WTC11 (cell line): ENCODE data around the gene CNOT6L. TPM values are rescaled to one million over a fixed set of nuclear protein-coding genes. Genes with fewer than 3 reads are reported as not detected.

Source experiments
- ATAC-seq: fragments of 200-7000 bp; cut with Tn5 transposase; 2 replicates; pipeline ENCODE4 v1.10.0; 2021; ENCODE audit warnings: mild to moderate bottlenecking, moderate library complexity
- CTCF ChIA-PET: fragments of 300-600 bp; sonication (Branson Sonifier 250); formaldehyde crosslinking; loops from one replicate; lab custom pipeline; 2021; ENCODE audit warnings: antibody characterized with exemption; lab: Charles Lee
- POLR2A ChIA-PET: fragments of 350-600 bp; sonication (Branson Sonifier 250); formaldehyde crosslinking; loops from one replicate; lab custom pipeline; 2021; ENCODE audit warnings: antibody characterized with exemption; lab: Charles Lee
- DNase-seq: peaks from one replicate; pipeline ENCODE4 v3.0.0; 2021; ENCODE audit warnings: low spot score
- H3K27ac Mint-ChIP-seq: 2 replicates; pipeline ENCODE4 v1.8.0; 2021; ENCODE audit warnings: mixed read lengths
- H3K27me3 Mint-ChIP-seq: 2 replicates; pipeline ENCODE4 v1.8.0; 2021; ENCODE audit warnings: low read depth, mild to moderate bottlenecking, moderate library complexity, mixed read lengths
- H3K36me3 Mint-ChIP-seq: 2 replicates; pipeline ENCODE4 v1.8.0; 2021; ENCODE audit warnings: mixed read lengths
- H3K4me1 Mint-ChIP-seq: 2 replicates; pipeline ENCODE4 v1.8.0; 2022; ENCODE audit warnings: mixed read lengths
- H3K4me3 Mint-ChIP-seq: 2 replicates; pipeline ENCODE4 v1.8.0; 2021; ENCODE audit warnings: mild to moderate bottlenecking, moderate library complexity, mixed read lengths
- H3K9me3 Mint-ChIP-seq: 2 replicates; pipeline ENCODE4 v1.8.0; 2021; ENCODE audit warnings: mixed read lengths
- CDX4 ChIP-seq: fragments of 250-450 bp; sonication (Bioruptor Pico); IDR thresholded peaks from 2 replicates; pipeline ENCODE4 v1.9.0; 2021; ENCODE audit warnings: moderate library complexity, mild to moderate bottlenecking, inconsistent platforms, borderline replicate concordance
- ELF4 ChIP-seq: sonication (generic); formaldehyde crosslinking; IDR thresholded peaks from 2 replicates; pipeline ENCODE4 v1.8.1; 2022; ENCODE audit warnings: low read depth, mild to moderate bottlenecking, moderate library complexity, missing genetic modification reagents
- ESRRA ChIP-seq: sonication (generic); formaldehyde crosslinking; IDR thresholded peaks from 2 replicates; pipeline ENCODE4 v1.8.1; 2022; ENCODE audit warnings: mild to moderate bottlenecking, missing genetic modification reagents, borderline replicate concordance
- FOXP4 ChIP-seq: sonication (generic); formaldehyde crosslinking; IDR thresholded peaks from 2 replicates; pipeline ENCODE4 v1.8.0; 2022; ENCODE audit warnings: mild to moderate bottlenecking, missing genetic modification reagents
- GABPB1 ChIP-seq: sonication (generic); formaldehyde crosslinking; IDR thresholded peaks from 2 replicates; pipeline ENCODE4 v1.8.1; 2023; ENCODE audit warnings: mild to moderate bottlenecking, missing genetic modification reagents
- GTF2I ChIP-seq: fragments of 250-450 bp; sonication (Bioruptor Pico); conservative IDR thresholded peaks from 2 replicates; pipeline ENCODE4 v1.4.0; 2021; ENCODE audit warnings: mild to moderate bottlenecking
- HMGXB4 ChIP-seq: sonication (generic); formaldehyde crosslinking; IDR thresholded peaks from 2 replicates; pipeline ENCODE4 v1.8.1; 2023; ENCODE audit warnings: mild to moderate bottlenecking, moderate library complexity, missing genetic modification reagents
- JUN ChIP-seq: sonication (generic); formaldehyde crosslinking; IDR thresholded peaks from 2 replicates; pipeline ENCODE4 v1.8.0; 2023; ENCODE audit warnings: mild to moderate bottlenecking, missing genetic modification reagents
- NFE2L1 ChIP-seq: sonication (generic); formaldehyde crosslinking; IDR thresholded peaks from 2 replicates; pipeline ENCODE4 v1.8.1; 2023; ENCODE audit warnings: missing genetic modification reagents
- PRRX2 ChIP-seq: fragments of 250-450 bp; sonication (Bioruptor Pico); IDR thresholded peaks from 2 replicates; pipeline ENCODE4 v1.8.0; 2021; ENCODE audit warnings: mild to moderate bottlenecking
- RORB ChIP-seq: fragments of 250-450 bp; sonication (Bioruptor Pico); IDR thresholded peaks from 2 replicates; pipeline ENCODE4 v1.9.0; 2021; ENCODE audit warnings: mild to moderate bottlenecking
- SP1 ChIP-seq: sonication (generic); formaldehyde crosslinking; conservative IDR thresholded peaks from 2 replicates; pipeline ENCODE4 v1.8.1; 2022; ENCODE audit warnings: missing genetic modification reagents
- total RNA-seq: library from RNA; stranded (reverse); gene quantifications from 3 replicates; pipeline ENCODE4 v1.2.3, GENCODE V29; 2021
- TF ChIP-seq, protein P1 (sequence below): sonication (generic); formaldehyde crosslinking; IDR thresholded peaks from 2 replicates; pipeline ENCODE4 v1.8.1; 2022; ENCODE audit warnings: mild to moderate bottlenecking, moderate library complexity, missing genetic modification reagents
- TF ChIP-seq, protein P2 (sequence below): fragments of 250-450 bp; sonication (Bioruptor Pico); IDR thresholded peaks from 2 replicates; pipeline ENCODE4 v1.8.0; 2021; ENCODE audit warnings: mild to moderate bottlenecking
- TF ChIP-seq, protein P3 (sequence below): sonication (generic); formaldehyde crosslinking; IDR thresholded peaks from 2 replicates; pipeline ENCODE4 v1.8.0; 2022; ENCODE audit warnings: mild to moderate bottlenecking, missing genetic modification reagents
- TF ChIP-seq, protein P4 (sequence below): sonication (generic); formaldehyde crosslinking; conservative IDR thresholded peaks from 2 replicates; pipeline ENCODE4 v1.8.1; 2023; ENCODE audit warnings: mild to moderate bottlenecking, low read depth, missing genetic modification reagents, moderate library complexity
- TF ChIP-seq, protein P5 (sequence below): fragments of 200-600 bp; IDR thresholded peaks from 2 replicates; pipeline ENCODE4 v1.8.0; 2022; ENCODE audit warnings: antibody characterized with exemption

CNOT6L gene
- total RNA-seq, 1 experiment from 2014 or later, result 21.6 TPM

DNA sequence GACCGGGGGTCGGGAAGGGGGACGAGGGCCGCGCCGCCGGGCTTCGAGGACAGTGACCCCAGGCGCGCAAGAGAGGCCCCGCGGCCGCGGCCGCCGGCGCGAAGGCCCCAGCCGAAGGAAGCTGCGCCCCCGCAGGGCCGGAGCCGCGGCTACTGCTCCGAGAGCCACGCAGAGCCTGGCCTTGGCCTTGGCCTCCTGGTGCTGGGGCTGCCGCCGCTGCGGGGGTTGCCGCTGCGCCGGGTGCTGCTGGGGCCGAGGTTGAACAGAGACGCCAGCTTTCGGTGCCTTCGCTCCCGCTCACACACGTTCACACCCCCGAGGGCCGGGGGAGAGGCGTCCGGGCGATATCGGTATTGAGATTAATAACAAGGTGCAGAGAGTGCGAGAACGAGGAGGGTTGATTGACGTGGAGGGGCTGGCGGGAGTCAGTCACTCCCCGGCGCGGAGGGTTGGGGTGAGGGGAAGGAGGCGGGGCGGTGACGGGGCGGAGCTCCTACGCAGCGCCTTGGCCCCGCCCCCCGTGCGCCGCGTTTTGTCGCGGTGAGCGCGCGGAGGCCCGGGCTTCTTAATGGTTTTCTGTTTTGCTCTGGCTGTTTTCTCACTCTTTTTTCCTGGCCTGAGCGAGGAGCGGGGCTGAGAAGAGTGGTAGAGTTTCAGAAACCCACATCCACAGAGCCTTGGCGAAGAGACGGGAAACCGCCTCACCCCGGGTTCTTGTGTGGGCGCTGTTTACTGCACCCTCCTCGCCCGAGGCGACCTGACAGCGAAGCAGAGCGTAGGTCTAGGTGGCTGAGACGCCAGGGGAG is 878 bp upstream of the CNOT6L start (continued):
- TF ChIP-seq, protein P1, sequence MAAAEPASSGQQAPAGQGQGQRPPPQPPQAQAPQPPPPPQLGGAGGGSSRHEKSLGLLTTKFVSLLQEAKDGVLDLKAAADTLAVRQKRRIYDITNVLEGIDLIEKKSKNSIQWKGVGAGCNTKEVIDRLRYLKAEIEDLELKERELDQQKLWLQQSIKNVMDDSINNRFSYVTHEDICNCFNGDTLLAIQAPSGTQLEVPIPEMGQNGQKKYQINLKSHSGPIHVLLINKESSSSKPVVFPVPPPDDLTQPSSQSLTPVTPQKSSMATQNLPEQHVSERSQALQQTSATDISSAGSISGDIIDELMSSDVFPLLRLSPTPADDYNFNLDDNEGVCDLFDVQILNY (CRISPR knock-in tag), result no peak
- TF ChIP-seq ESRRA (CRISPR knock-in tag) (0 out of 2 replicates have a peak, but pooled peaks have one; percentile 22), PRRX2 (CRISPR knock-in tag) (no peak), GABPB1 (peak; percentile 59), RORB (CRISPR knock-in tag) (no peak), ELF4 (CRISPR knock-in tag) (no peak), CDX4 (CRISPR knock-in tag) (no peak), HMGXB4 (CRISPR knock-in tag) (peak; percentile 92), JUN (no peak), NFE2L1 (no peak), SP1 (CRISPR knock-in tag) (peak; percentile 90)
- TF ChIP-seq, protein P2, sequence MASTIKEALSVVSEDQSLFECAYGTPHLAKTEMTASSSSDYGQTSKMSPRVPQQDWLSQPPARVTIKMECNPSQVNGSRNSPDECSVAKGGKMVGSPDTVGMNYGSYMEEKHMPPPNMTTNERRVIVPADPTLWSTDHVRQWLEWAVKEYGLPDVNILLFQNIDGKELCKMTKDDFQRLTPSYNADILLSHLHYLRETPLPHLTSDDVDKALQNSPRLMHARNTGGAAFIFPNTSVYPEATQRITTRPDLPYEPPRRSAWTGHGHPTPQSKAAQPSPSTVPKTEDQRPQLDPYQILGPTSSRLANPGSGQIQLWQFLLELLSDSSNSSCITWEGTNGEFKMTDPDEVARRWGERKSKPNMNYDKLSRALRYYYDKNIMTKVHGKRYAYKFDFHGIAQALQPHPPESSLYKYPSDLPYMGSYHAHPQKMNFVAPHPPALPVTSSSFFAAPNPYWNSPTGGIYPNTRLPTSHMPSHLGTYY (CRISPR knock-in tag), result no peak
- TF ChIP-seq, protein P3, sequence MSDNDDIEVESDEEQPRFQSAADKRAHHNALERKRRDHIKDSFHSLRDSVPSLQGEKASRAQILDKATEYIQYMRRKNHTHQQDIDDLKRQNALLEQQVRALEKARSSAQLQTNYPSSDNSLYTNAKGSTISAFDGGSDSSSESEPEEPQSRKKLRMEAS, result 0 out of 2 replicates have a peak, but pooled peaks have one; percentile 20
- TF ChIP-seq, protein P4, sequence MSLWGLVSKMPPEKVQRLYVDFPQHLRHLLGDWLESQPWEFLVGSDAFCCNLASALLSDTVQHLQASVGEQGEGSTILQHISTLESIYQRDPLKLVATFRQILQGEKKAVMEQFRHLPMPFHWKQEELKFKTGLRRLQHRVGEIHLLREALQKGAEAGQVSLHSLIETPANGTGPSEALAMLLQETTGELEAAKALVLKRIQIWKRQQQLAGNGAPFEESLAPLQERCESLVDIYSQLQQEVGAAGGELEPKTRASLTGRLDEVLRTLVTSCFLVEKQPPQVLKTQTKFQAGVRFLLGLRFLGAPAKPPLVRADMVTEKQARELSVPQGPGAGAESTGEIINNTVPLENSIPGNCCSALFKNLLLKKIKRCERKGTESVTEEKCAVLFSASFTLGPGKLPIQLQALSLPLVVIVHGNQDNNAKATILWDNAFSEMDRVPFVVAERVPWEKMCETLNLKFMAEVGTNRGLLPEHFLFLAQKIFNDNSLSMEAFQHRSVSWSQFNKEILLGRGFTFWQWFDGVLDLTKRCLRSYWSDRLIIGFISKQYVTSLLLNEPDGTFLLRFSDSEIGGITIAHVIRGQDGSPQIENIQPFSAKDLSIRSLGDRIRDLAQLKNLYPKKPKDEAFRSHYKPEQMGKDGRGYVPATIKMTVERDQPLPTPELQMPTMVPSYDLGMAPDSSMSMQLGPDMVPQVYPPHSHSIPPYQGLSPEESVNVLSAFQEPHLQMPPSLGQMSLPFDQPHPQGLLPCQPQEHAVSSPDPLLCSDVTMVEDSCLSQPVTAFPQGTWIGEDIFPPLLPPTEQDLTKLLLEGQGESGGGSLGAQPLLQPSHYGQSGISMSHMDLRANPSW (CRISPR knock-in tag), result no peak
- TF ChIP-seq, all 79 proteins: peak for 11

DNA sequence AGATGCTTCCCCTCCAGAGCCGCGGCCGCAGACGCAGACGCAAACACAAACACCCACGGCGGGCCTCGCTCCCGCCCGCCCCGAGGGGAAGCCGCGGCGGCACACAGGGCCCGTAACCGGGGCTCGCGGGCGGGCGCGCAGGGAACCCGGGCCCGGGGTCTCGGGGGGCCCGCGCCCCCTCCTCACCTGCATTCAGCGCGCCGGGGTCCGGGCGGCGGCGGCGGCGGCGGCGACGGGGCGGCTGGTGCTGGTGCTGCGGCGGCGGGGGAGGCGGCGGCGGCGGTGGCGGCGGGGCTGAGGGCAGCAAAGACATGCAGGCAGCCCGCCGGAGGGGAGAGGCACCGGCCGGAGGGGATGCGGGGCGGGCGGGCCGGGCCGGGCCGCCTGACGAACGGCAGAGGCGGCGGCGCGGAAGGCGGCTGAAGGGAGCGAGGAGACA is 255 bp upstream of the CNOT6L start:
- Mint-ChIP-seq H3K27me3 (peaks cover 7% of the 10 kb centered on the region), H3K4me1 (peaks cover 14% of the 10 kb centered on the region), H3K36me3 (no peaks in the 10 kb centered on the region), H3K27ac (peak overlapping the region; percentile 73; the same call in 1 of the 2 replicates), H3K9me3 (no peaks in the 10 kb centered on the region), H3K4me3 (peak overlapping the region; percentile 98)
- ATAC-seq, result peak; percentile 12
- ChIA-PET CTCF (interaction anchor here (0.6 to 2.0 kb wide), 2 partner anchors 43 to 58 kb away, joined by 3 to 4 read pairs; partner anchors contain the start of gene MRPL1), POLR2A (interaction anchor here (1.7 kb wide), 1 partner anchor 43 kb away, joined by 15 read pairs; the partner anchor contains the start of gene MRPL1)
- TF ChIP-seq, protein P5, sequence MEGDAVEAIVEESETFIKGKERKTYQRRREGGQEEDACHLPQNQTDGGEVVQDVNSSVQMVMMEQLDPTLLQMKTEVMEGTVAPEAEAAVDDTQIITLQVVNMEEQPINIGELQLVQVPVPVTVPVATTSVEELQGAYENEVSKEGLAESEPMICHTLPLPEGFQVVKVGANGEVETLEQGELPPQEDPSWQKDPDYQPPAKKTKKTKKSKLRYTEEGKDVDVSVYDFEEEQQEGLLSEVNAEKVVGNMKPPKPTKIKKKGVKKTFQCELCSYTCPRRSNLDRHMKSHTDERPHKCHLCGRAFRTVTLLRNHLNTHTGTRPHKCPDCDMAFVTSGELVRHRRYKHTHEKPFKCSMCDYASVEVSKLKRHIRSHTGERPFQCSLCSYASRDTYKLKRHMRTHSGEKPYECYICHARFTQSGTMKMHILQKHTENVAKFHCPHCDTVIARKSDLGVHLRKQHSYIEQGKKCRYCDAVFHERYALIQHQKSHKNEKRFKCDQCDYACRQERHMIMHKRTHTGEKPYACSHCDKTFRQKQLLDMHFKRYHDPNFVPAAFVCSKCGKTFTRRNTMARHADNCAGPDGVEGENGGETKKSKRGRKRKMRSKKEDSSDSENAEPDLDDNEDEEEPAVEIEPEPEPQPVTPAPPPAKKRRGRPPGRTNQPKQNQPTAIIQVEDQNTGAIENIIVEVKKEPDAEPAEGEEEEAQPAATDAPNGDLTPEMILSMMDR, result no peak
- TF ChIP-seq GTF2I (CRISPR knock-in tag) (no peak), FOXP4 (CRISPR knock-in tag) (no peak)
- DNase-seq, result peak; percentile 48
